WTC11 (cell line): ENCODE data around the gene DNAI1. TPM values are rescaled to one million over a fixed set of nuclear protein-coding genes. Genes with fewer than 3 reads are reported as not detected.

Experiments used
- ATAC-seq: fragments of 200-7000 bp; cut with Tn5 transposase; 2 replicates; pipeline ENCODE4 v1.10.0; 2021; ENCODE audit warnings: mild to moderate bottlenecking, moderate library complexity
- CTCF ChIA-PET: fragments of 300-600 bp; sonication (Branson Sonifier 250); formaldehyde crosslinking; loops from one replicate; lab custom pipeline; 2021; ENCODE audit warnings: antibody characterized with exemption; lab: Charles Lee
- POLR2A ChIA-PET: fragments of 350-600 bp; sonication (Branson Sonifier 250); formaldehyde crosslinking; loops from one replicate; lab custom pipeline; 2021; ENCODE audit warnings: antibody characterized with exemption; lab: Charles Lee
- DNase-seq: peaks from one replicate; pipeline ENCODE4 v3.0.0; 2021; ENCODE audit warnings: low spot score
- H3K27ac Mint-ChIP-seq: 2 replicates; pipeline ENCODE4 v1.8.0; 2021; ENCODE audit warnings: mixed read lengths
- H3K27me3 Mint-ChIP-seq: 2 replicates; pipeline ENCODE4 v1.8.0; 2021; ENCODE audit warnings: low read depth, mild to moderate bottlenecking, moderate library complexity, mixed read lengths
- H3K36me3 Mint-ChIP-seq: 2 replicates; pipeline ENCODE4 v1.8.0; 2021; ENCODE audit warnings: mixed read lengths
- H3K4me1 Mint-ChIP-seq: 2 replicates; pipeline ENCODE4 v1.8.0; 2022; ENCODE audit warnings: mixed read lengths
- H3K4me3 Mint-ChIP-seq: 2 replicates; pipeline ENCODE4 v1.8.0; 2021; ENCODE audit warnings: mild to moderate bottlenecking, moderate library complexity, mixed read lengths
- H3K9me3 Mint-ChIP-seq: 2 replicates; pipeline ENCODE4 v1.8.0; 2021; ENCODE audit warnings: mixed read lengths
- AR ChIP-seq: fragments of 250-450 bp; sonication (Bioruptor Pico); IDR thresholded peaks from 2 replicates; pipeline ENCODE4 v1.9.0; 2021; ENCODE audit warnings: mild to moderate bottlenecking
- ATF1 ChIP-seq: sonication (generic); formaldehyde crosslinking; IDR thresholded peaks from 2 replicates; pipeline ENCODE4 v1.8.1; 2023; ENCODE audit warnings: mild to moderate bottlenecking, moderate library complexity, missing genetic modification reagents
- ATF6 ChIP-seq: sonication (generic); formaldehyde crosslinking; IDR thresholded peaks from 2 replicates; pipeline ENCODE4 v1.8.1; 2023; ENCODE audit warnings: mild to moderate bottlenecking, missing genetic modification reagents
- CTCF ChIP-seq: fragments of 200-600 bp; IDR thresholded peaks from 2 replicates; pipeline ENCODE4 v1.8.0; 2022; ENCODE audit warnings: antibody characterized with exemption
- FOXP4 ChIP-seq: sonication (generic); formaldehyde crosslinking; IDR thresholded peaks from 2 replicates; pipeline ENCODE4 v1.8.0; 2022; ENCODE audit warnings: mild to moderate bottlenecking, missing genetic modification reagents
- KAT7 ChIP-seq: sonication (generic); formaldehyde crosslinking; IDR thresholded peaks from 2 replicates; pipeline ENCODE4 v1.8.1; 2023; ENCODE audit warnings: missing genetic modification reagents, mild to moderate bottlenecking, borderline replicate concordance
- MYBL2 ChIP-seq: sonication (generic); formaldehyde crosslinking; IDR thresholded peaks from 2 replicates; pipeline ENCODE4 v1.8.1; 2023; ENCODE audit warnings: mild to moderate bottlenecking, moderate library complexity, missing genetic modification reagents
- NFYB ChIP-seq: sonication (generic); formaldehyde crosslinking; conservative IDR thresholded peaks from 2 replicates; pipeline ENCODE4 v1.8.0; 2022; ENCODE audit warnings: low read depth, missing genetic modification reagents
- RORB ChIP-seq: fragments of 250-450 bp; sonication (Bioruptor Pico); IDR thresholded peaks from 2 replicates; pipeline ENCODE4 v1.9.0; 2021; ENCODE audit warnings: mild to moderate bottlenecking
- SOX15 ChIP-seq: fragments of 250-450 bp; sonication (Bioruptor Pico); IDR thresholded peaks from 2 replicates; pipeline ENCODE4 v1.9.0; 2021; ENCODE audit warnings: mild to moderate bottlenecking
- ZBTB21 ChIP-seq: sonication (generic); formaldehyde crosslinking; IDR thresholded peaks from 2 replicates; pipeline ENCODE4 v1.8.1; 2023; ENCODE audit warnings: mild to moderate bottlenecking, missing genetic modification reagents, borderline replicate concordance
- ZNF423 ChIP-seq: fragments of 250-450 bp; sonication (Bioruptor Pico); IDR thresholded peaks from 2 replicates; pipeline ENCODE4 v2.1.2; 2022; ENCODE audit warnings: mild to moderate bottlenecking, moderate library complexity
- ZSCAN18 ChIP-seq: fragments of 250-450 bp; sonication (Bioruptor Pico); IDR thresholded peaks from 2 replicates; pipeline ENCODE4 v2.1.2; 2022; ENCODE audit warnings: mild to moderate bottlenecking, moderate library complexity
- total RNA-seq: library from RNA; stranded (reverse); gene quantifications from 3 replicates; pipeline ENCODE4 v1.2.3, GENCODE V29; 2021

Gene DNAI1
- total RNA-seq, 1 experiment from 2014 or later, result 2.1 TPM

- ChIA-PET POLR2A (no interaction called here), CTCF (interaction anchor here (1.3 to 3.6 kb wide), 2 partner anchors 104 kb away, joined by 4 to 24 read pairs; no protein-coding TSS in a partner anchor)
- Mint-ChIP-seq H3K4me1 (peaks cover 46% of the 10 kb centered on the region), H3K27me3 (no peaks in the 10 kb centered on the region), H3K9me3 (no peaks in the 10 kb centered on the region), H3K36me3 (no peaks in the 10 kb centered on the region), H3K4me3 (no peak overlapping the region), H3K27ac (no peak overlapping the region)
- TF ChIP-seq ATF6 (CRISPR knock-in tag) (no peak), ZBTB21 (CRISPR knock-in tag) (no peak)
- DNase-seq (no peak), ATAC-seq (no peak)
These were observed 49.9 kb downstream of the DNAI1 start for GRCh38 chr9:34508463-34508862.

- Mint-ChIP-seq H3K9me3 (no peaks in the 10 kb centered on the region), H3K4me1 (peaks cover 51% of the 10 kb centered on the region), H3K36me3 (no peaks in the 10 kb centered on the region), H3K27ac (no peak overlapping the region)
- ATAC-seq (no peak), DNase-seq (no peak)
- POLR2A ChIA-PET, result no interaction called here
- CTCF ChIA-PET, result interaction anchor here (2.5 to 3.6 kb wide), 2 partner anchors 11 to 105 kb away, joined by 14 to 24 read pairs; no protein-coding TSS in a partner anchor
- no peak for TF ChIP-seq RORB (CRISPR knock-in tag)
- no peak for TF ChIP-seq MYBL2 (CRISPR knock-in tag)
- no peak for TF ChIP-seq NFYB (CRISPR knock-in tag)
- TF ChIP-seq ZSCAN18 (CRISPR knock-in tag), result no peak
- TF ChIP-seq ZNF423 (CRISPR knock-in tag), result no peak
- no peak for TF ChIP-seq KAT7 (CRISPR knock-in tag)
- TF ChIP-seq, all 79 proteins: peak for 0
- H3K27me3 Mint-ChIP-seq, result no peaks in the 10 kb centered on the region
- no peak overlapping the region for H3K4me3 Mint-ChIP-seq
These were observed 50.3 kb downstream of the DNAI1 start for GRCh38 chr9:34508951-34509350.

GRCh38 chr9:34510497-34511468 is 52.2 kb downstream of the DNAI1 start:
- ATAC-seq (no peak), DNase-seq (peak; percentile 21)
- H3K27ac Mint-ChIP-seq, result no peak overlapping the region
- no peaks in the 10 kb centered on the region for H3K36me3 Mint-ChIP-seq
- no peaks in the 10 kb centered on the region for H3K27me3 Mint-ChIP-seq
- TF ChIP-seq SOX15 (CRISPR knock-in tag), result no peak
- TF ChIP-seq AR (CRISPR knock-in tag), result no peak
- no peak for TF ChIP-seq ATF1 (CRISPR knock-in tag)
- TF ChIP-seq CTCF, result no peak
- TF ChIP-seq FOXP4 (CRISPR knock-in tag), result no peak
- ChIA-PET CTCF (interaction anchor here (1.0 to 5.0 kb wide), 11 partner anchors 8 to 192 kb away, joined by 3 to 40 read pairs (median 14); no protein-coding TSS in a partner anchor), POLR2A (interaction anchor here (0.6 kb wide), 1 partner anchor 65 kb away, joined by 3 read pairs; no protein-coding TSS in a partner anchor)
- peaks cover 59% of the 10 kb centered on the region for H3K4me1 Mint-ChIP-seq
- H3K9me3 Mint-ChIP-seq, result no peaks in the 10 kb centered on the region
- H3K4me3 Mint-ChIP-seq, result no peak overlapping the region
